Neural crest cell (in vitro differentiated cells): ENCODE measurements around the gene LARP4B. TPM values are rescaled to one million over a fixed set of nuclear protein-coding genes. Genes with fewer than 3 reads are reported as not detected.

Experiments
- DNase-seq: peaks from one replicate; pipeline ENCODE4 v3.0.0; 2021; ENCODE audit warnings: low read depth, mixed read lengths, low spot score
- H3K27ac Mint-ChIP-seq: one replicate; pipeline ENCODE4 v1.8.0; 2021; ENCODE audit warnings: mild to moderate bottlenecking, mixed read lengths; ENCODE audit not compliant: unreplicated experiment
- H3K27me3 Mint-ChIP-seq: 2 replicates; pipeline ENCODE4 v1.8.0; 2021; ENCODE audit warnings: low read depth, mild to moderate bottlenecking, mixed read lengths
- H3K36me3 Mint-ChIP-seq: 2 replicates; pipeline ENCODE4 v1.8.0; 2021; ENCODE audit warnings: low read depth, mild to moderate bottlenecking, mixed read lengths
- H3K4me1 Mint-ChIP-seq: 2 replicates; pipeline ENCODE4 v1.8.0; 2021; ENCODE audit warnings: mixed read lengths
- H3K4me3 Mint-ChIP-seq: one replicate; pipeline ENCODE4 v1.8.0; 2021; ENCODE audit warnings: mild to moderate bottlenecking, mixed read lengths
- H3K9me3 Mint-ChIP-seq: 2 replicates; pipeline ENCODE4 v1.8.0; 2021; ENCODE audit warnings: mixed read lengths
- total RNA-seq: library from RNA; stranded (reverse); gene quantifications from 2 replicates; pipeline ENCODE4 v1.2.1, GENCODE V29; 2021
- TF ChIP-seq, protein P1 (sequence below): fragments of 200-600 bp; sonication (generic); conservative IDR thresholded peaks from 2 replicates; pipeline ENCODE4 v1.5.0; 2021; ENCODE audit warnings: antibody characterized with exemption, mild to moderate bottlenecking

Gene LARP4B
- total RNA-seq, 1 donor from 2014 or later = 75.4 TPM

DNA sequence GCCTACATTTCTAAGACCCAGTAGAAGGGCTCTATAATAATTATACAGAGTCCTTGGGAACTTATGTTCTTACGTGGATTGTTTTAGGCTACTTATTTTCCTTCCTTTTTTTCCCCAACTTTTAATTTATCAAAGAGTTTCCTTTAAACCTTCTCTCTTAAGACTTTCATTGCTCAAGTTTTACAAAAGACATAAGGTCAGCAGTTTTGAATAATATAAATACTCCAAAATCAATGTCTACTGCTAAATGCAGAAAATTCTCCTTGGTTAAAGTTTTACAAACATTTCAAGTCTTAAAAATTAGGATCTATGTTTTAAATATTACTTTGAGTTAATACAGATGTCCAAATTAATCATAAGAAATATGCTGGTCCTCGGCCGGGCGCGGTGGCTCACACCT is 97.0 kb downstream of the LARP4B start:
- H3K4me1 Mint-ChIP-seq = no peaks in the 10 kb centered on the region
- peaks cover 3% of the 10 kb centered on the region for H3K9me3 Mint-ChIP-seq
- H3K36me3 Mint-ChIP-seq = peaks cover 22% of the 10 kb centered on the region
- H3K4me3 Mint-ChIP-seq = no peak overlapping the region
- DNase-seq = no peak
- no peak overlapping the region for H3K27ac Mint-ChIP-seq
- H3K27me3 Mint-ChIP-seq = no peaks in the 10 kb centered on the region
- TF ChIP-seq, protein P1, sequence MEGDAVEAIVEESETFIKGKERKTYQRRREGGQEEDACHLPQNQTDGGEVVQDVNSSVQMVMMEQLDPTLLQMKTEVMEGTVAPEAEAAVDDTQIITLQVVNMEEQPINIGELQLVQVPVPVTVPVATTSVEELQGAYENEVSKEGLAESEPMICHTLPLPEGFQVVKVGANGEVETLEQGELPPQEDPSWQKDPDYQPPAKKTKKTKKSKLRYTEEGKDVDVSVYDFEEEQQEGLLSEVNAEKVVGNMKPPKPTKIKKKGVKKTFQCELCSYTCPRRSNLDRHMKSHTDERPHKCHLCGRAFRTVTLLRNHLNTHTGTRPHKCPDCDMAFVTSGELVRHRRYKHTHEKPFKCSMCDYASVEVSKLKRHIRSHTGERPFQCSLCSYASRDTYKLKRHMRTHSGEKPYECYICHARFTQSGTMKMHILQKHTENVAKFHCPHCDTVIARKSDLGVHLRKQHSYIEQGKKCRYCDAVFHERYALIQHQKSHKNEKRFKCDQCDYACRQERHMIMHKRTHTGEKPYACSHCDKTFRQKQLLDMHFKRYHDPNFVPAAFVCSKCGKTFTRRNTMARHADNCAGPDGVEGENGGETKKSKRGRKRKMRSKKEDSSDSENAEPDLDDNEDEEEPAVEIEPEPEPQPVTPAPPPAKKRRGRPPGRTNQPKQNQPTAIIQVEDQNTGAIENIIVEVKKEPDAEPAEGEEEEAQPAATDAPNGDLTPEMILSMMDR = no peak

DNA sequence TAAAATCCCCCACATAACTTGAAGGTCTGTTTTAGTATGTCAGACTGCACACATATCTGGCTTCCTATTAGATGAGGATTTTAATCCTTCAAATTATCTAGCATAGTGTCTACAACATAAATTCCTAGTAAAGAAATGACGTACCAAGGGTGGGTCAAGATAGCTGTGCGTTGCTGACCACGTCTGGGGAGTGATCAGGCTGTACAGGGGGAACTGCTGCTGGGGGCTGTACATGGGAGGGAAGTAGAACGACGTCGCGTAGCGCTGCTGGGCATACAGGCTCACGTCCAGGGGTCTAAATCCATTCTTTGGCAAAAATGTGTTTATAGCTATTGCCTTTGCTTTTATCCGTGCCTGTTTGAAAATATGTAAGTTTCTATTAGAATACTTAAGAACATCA is 102.3 kb downstream of the LARP4B start:
- no peak overlapping the region for H3K27ac Mint-ChIP-seq
- peaks cover 16% of the 10 kb centered on the region for H3K36me3 Mint-ChIP-seq
- no peak overlapping the region for H3K4me3 Mint-ChIP-seq
- H3K9me3 Mint-ChIP-seq = no peaks in the 10 kb centered on the region
- H3K27me3 Mint-ChIP-seq = no peaks in the 10 kb centered on the region
- DNase-seq = no peak
- TF ChIP-seq, protein P1 = no peak
- H3K4me1 Mint-ChIP-seq = no peaks in the 10 kb centered on the region

DNA sequence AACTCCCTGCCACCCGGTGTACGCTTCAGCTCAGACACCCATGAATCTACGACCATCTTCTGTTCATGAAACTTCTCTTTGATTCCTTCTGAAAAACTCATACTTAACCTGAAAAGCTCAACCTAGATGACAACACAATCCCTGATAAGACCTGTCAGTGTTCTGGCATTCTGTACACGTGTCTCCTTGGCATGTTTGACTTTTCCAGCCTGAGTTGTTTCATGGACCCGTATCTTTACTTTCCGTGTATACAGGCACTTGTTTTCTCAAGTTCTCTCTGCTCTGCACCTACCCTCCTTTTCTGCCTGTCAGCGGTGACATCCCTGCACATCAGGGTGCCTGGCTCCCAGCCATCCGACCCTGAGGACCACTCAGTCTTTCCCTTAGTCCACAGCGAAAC is 103.3 kb downstream of the LARP4B start:
- H3K9me3 Mint-ChIP-seq = no peaks in the 10 kb centered on the region
- peaks cover 15% of the 10 kb centered on the region for H3K36me3 Mint-ChIP-seq
- H3K27ac Mint-ChIP-seq = no peak overlapping the region
- no peak for DNase-seq
- TF ChIP-seq, protein P1 = no peak
- H3K27me3 Mint-ChIP-seq = no peaks in the 10 kb centered on the region
- H3K4me3 Mint-ChIP-seq = no peak overlapping the region
- H3K4me1 Mint-ChIP-seq = no peaks in the 10 kb centered on the region

DNA sequence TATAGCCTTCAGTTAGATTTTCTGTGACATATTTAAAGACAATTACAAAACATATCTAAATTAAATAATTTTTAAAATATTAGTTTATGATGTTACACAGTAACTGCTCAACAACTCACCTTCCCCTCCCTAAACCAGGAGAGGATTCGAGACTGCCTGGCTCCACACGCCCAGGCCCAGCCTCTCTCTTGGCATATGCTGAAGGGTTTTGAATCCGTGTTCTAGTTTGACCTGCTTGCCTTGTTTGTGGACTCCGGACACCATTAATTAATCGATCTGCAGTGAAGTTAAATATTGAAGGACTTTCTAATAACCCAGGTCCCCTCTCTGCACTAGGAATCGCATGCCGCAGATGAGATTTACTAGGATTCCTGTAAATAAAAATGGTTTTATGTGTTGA is 106.6 kb downstream of the LARP4B start:
- H3K9me3 Mint-ChIP-seq = no peaks in the 10 kb centered on the region
- no peaks in the 10 kb centered on the region for H3K27me3 Mint-ChIP-seq
- no peak overlapping the region for H3K27ac Mint-ChIP-seq
- TF ChIP-seq, protein P1 = no peak
- peaks cover 14% of the 10 kb centered on the region for H3K36me3 Mint-ChIP-seq
- no peak for DNase-seq
- no peaks in the 10 kb centered on the region for H3K4me1 Mint-ChIP-seq
- H3K4me3 Mint-ChIP-seq = no peak overlapping the region

DNA sequence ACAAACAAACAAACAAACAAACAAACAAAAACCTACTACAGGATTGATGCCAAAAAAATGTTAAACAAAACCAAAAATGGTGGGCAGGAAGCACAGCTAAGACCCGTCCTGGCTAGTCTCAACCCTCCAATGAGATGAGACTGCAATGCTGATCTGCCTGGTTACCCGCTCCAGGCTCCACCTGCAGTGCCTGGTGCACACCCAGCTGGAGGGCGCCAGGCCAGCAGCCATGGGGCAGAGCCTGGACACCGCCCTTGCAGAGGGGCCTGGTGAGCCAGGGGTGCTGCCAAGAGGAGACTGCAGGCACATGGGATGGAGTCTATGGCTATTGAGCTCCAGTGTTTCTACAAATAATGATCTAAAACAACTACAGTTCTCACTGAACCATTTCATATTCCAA is 107.0 kb downstream of the LARP4B start:
- Mint-ChIP-seq H3K27me3 (no peaks in the 10 kb centered on the region), H3K9me3 (no peaks in the 10 kb centered on the region), H3K4me3 (no peak overlapping the region), H3K27ac (no peak overlapping the region), H3K4me1 (no peaks in the 10 kb centered on the region), H3K36me3 (peaks cover 16% of the 10 kb centered on the region)
- DNase-seq = no peak
- TF ChIP-seq, protein P1 = no peak
